ENCODE measurements around the gene LAG3. TPM values are rescaled to one million over a fixed set of nuclear protein-coding genes. Genes with fewer than 3 reads are reported as not detected.

The LAG3 gene
- polyA plus RNA-seq, 3 donors from 2014 or later: 1.3 to 8.3 (median 1.6) TPM

DNA sequence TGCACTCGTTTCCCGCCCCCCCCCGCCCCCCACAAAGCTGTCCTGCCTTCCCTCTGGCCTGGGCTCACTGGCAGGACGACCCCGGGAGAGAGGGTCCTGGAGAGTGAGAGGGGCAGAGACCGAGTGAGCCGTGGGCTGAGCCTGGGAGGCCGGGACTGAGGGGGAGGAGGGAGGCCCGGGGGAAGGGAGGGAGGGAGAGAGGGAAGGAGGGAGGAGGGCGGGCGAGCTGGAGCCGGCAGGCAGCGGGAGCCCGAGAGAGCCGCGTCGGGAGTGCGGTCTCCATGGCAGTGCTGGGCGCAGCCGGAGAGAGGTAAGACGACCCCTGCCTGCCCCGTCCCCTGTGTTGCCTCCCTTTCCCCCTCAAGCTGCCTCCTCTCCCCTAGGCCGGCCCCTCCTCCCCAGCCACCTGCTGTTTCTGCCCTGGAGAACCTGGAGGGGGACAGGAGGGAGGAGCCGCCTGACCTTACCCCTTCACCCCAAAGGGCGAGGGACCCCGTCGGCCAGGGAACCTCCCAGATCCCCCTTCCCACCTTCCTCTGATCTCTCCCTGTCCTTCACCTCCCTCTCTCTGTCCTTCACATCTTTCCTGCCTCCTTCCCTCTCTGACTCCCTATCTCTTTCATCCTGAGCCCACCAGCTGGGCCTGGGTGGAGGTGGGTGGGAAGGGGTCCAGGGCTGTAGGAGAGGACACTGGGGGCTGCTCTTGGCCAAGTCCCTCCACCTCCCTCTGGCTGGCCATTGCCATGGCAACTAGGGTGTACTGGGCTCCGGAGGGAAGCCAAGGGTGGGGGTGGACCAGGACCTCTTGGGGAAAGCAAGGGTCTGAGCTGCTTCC, 49.5 kb downstream of the LAG3 start, which contains the start of gene GPR162:
Gene GPR162, plus strand, starts transcription at position 231 of the 835 bp plus-strand sequence. CDS start 2,078 bp downstream, outside the sequence.
- no peak within 1 kb of the TSS for H3K27ac Mint-ChIP-seq
- H3K4me3 Mint-ChIP-seq: peak within 1 kb of the TSS in 3 of 5 donors; percentile 33 to 59 (median 41)
- H3K4me1 Mint-ChIP-seq: peaks cover 0 to 5% of the 10 kb centered on the region in 2 donors
- peaks cover 19 to 31% (median 29%) of the 10 kb centered on the region in 3 donors for H3K27me3 Mint-ChIP-seq (ENCODE audit: low read depth in 3 of 3)
- H3K36me3 Mint-ChIP-seq: no peaks in the 10 kb centered on the region
- no peak for DNase-seq
- H3K9me3 Mint-ChIP-seq: no peaks in the 10 kb centered on the region

GRCh38 chr12:6822426-6823135, 50.3 kb downstream of the LAG3 start:
- H3K27ac Mint-ChIP-seq: peak overlapping the region in 1 of 6 donors; percentile 25
- H3K9me3 Mint-ChIP-seq: peaks cover 0 to 1% (median 0%) of the 10 kb centered on the region in 6 donors
- H3K4me3 Mint-ChIP-seq: no peak overlapping the region
- H3K36me3 Mint-ChIP-seq: no peaks in the 10 kb centered on the region
- H3K27me3 Mint-ChIP-seq (ENCODE audit: low read depth in 3 of 3): peaks cover 19 to 37% (median 34%) of the 10 kb centered on the region in 3 donors
- H3K4me1 Mint-ChIP-seq: peaks cover 0 to 8% of the 10 kb centered on the region in 2 donors
- DNase-seq: no peak

GRCh38 chr12:6823182-6824084, 51.1 kb downstream of the LAG3 start:
- H3K36me3 Mint-ChIP-seq: no peaks in the 10 kb centered on the region
- peak overlapping the region in 1 of 6 donors; percentile 25 for H3K27ac Mint-ChIP-seq
- peaks cover 17 to 37% (median 37%) of the 10 kb centered on the region in 3 donors for H3K27me3 Mint-ChIP-seq (ENCODE audit: low read depth in 3 of 3)
- no peak for DNase-seq
- H3K4me3 Mint-ChIP-seq: no peak overlapping the region
- H3K9me3 Mint-ChIP-seq: peaks cover 0 to 1% (median 0%) of the 10 kb centered on the region in 6 donors
- H3K4me1 Mint-ChIP-seq: peaks cover 6 to 11% of the 10 kb centered on the region in 2 donors

GRCh38 chr12:6824085-6824775, 51.9 kb downstream of the LAG3 start:
- H3K27me3 Mint-ChIP-seq (ENCODE audit: low read depth in 3 of 3): peaks cover 19 to 41% (median 37%) of the 10 kb centered on the region in 3 donors
- no peak for DNase-seq
- peaks cover 11 to 15% of the 10 kb centered on the region in 2 donors for H3K4me1 Mint-ChIP-seq

GRCh38 chr12:6824901-6825381, 52.6 kb downstream of the LAG3 start:
- Mint-ChIP-seq H3K27me3 (ENCODE audit: low read depth in 3 of 3) (peaks cover 22 to 43% (median 39%) of the 10 kb centered on the region in 3 donors), H3K4me3 (no peak overlapping the region), H3K27ac (no peak overlapping the region), H3K4me1 (peaks cover 13 to 18% of the 10 kb centered on the region in 2 donors), H3K36me3 (no peaks in the 10 kb centered on the region), H3K9me3 (peaks cover 0 to 1% (median 0%) of the 10 kb centered on the region in 6 donors)
- no peak for DNase-seq

More at GRCh38 chr12:6824085-6824775, 51.9 kb downstream of the LAG3 start:
- H3K36me3 Mint-ChIP-seq: no peaks in the 10 kb centered on the region
- peaks cover 0 to 1% (median 0%) of the 10 kb centered on the region in 6 donors for H3K9me3 Mint-ChIP-seq
- H3K27ac Mint-ChIP-seq: no peak overlapping the region
- H3K4me3 Mint-ChIP-seq: no peak overlapping the region

GRCh38 chr12:6825398-6826124, 53.2 kb downstream of the LAG3 start:
- Mint-ChIP-seq H3K27ac (no peak overlapping the region), H3K36me3 (no peaks in the 10 kb centered on the region), H3K9me3 (peaks cover 0 to 1% (median 0%) of the 10 kb centered on the region in 6 donors), H3K4me3 (no peak overlapping the region), H3K27me3 (ENCODE audit: low read depth in 3 of 3) (peaks cover 24 to 45% (median 43%) of the 10 kb centered on the region in 3 donors), H3K4me1 (peaks cover 13 to 18% of the 10 kb centered on the region in 2 donors)
- peak; percentile 51 to 64 (median 57) for DNase-seq

DNA sequence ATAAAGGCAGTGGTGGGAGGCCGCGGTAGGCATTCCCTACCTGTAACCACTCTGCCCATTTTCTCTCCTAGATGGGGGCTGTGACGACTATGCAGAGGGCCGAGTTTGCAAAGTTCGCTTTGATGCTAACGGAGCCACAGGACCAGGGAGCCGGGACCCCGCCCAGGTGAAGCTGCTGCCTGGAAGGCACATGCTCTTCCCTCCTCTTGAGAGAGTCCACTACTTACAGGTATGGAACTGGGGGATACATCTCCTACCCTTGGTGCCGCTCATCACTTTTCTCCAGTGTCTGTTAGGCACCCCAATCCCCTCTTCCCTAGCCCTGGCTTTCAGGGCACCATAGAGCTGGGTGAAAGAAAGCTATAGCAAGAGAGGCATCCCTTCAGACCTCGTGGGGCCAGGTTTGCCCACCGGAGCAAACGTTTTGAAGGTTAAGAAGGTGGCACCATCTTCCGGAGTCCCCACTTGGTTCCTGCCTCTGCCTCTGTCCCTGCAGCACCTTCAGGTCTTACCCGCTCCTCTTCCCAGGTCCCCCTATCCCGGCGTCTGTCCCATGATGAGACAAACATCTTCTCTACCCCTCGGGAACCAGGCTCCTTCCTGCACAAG, 53.9 kb downstream of the LAG3 start:
- H3K4me1 Mint-ChIP-seq: peaks cover 13 to 14% of the 10 kb centered on the region in 2 donors
- no peak overlapping the region for H3K4me3 Mint-ChIP-seq
- no peak for DNase-seq
- H3K36me3 Mint-ChIP-seq: no peaks in the 10 kb centered on the region
- peaks cover 24 to 41% (median 40%) of the 10 kb centered on the region in 3 donors for H3K27me3 Mint-ChIP-seq (ENCODE audit: low read depth in 3 of 3)
- H3K27ac Mint-ChIP-seq: no peak overlapping the region
- H3K9me3 Mint-ChIP-seq: peaks cover 0 to 1% (median 0%) of the 10 kb centered on the region in 6 donors

DNA sequence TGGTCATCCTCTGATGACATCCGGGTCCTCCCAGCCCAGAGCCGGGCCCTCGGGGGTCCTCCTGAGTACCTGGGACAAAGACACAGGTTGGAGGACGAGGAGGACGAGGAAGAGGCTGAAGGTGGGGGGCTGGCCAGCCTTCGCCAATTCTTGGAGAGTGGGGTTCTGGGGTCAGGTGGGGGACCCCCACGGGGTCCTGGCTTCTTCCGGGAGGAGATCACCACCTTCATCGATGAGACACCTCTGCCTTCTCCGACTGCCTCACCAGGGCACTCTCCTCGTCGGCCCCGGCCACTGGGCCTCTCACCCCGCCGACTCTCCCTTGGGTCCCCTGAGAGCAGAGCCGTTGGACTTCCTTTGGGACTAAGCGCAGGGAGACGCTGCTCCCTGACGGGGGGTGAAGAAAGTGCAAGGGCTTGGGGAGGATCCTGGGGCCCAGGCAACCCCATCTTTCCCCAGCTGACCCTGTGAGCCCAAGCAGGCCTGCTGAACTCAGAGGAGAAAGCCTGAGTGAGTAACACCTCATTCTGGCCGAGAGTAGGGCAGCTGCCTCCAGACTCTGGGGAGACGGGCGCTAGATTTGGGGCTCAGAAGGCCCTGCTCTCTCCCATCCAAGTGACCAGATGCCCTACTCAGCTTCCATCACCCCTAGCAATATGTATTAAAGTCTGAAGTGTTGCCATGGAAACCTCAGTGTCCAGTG, 54.6 kb downstream of the LAG3 start:
- H3K36me3 Mint-ChIP-seq: no peaks in the 10 kb centered on the region
- H3K4me3 Mint-ChIP-seq: peak overlapping the region in 4 of 5 donors; percentile 14 to 54 (median 32)
- H3K4me1 Mint-ChIP-seq: peaks cover 12 to 13% of the 10 kb centered on the region in 2 donors
- peaks cover 26 to 42% (median 39%) of the 10 kb centered on the region in 3 donors for H3K27me3 Mint-ChIP-seq (ENCODE audit: low read depth in 3 of 3)
- DNase-seq: no peak
- no peak overlapping the region for H3K27ac Mint-ChIP-seq
- peaks cover 0 to 1% (median 0%) of the 10 kb centered on the region in 6 donors for H3K9me3 Mint-ChIP-seq

- Mint-ChIP-seq H3K4me3 (peak overlapping the region in 4 of 5 donors; percentile 14 to 54 (median 32)), H3K27me3 (ENCODE audit: low read depth in 3 of 3) (peaks cover 24 to 42% (median 41%) of the 10 kb centered on the region in 3 donors), H3K27ac (no peak overlapping the region), H3K9me3 (peaks cover 0 to 1% (median 0%) of the 10 kb centered on the region in 6 donors), H3K36me3 (no peaks in the 10 kb centered on the region), H3K4me1 (peaks cover 12 to 13% of the 10 kb centered on the region in 2 donors)
- no peak for DNase-seq
Observed at GRCh38 chr12:6827437-6827911, 55.2 kb downstream of the LAG3 start.

All from immature natural killer cell (primary cell).